HPDE6-E6E7 (cell line): Measurements from ENCODE around the gene ABCD4.
A peak's percentile ranks its signal among the peaks of the same experiment; 100 is the strongest.

Source experiments
- DNase-seq: peaks from one replicate; pipeline ENCODE4 v3.0.0; 2011; ENCODE audit warnings: missing footprints; ENCODE audit errors: extremely low spot score

The ABCD4 gene

GRCh38 chr14:74259513-74259912 is 43.2 kb downstream of the ABCD4 start:
- no peak for DNase-seq

- DNase-seq: no peak
These were observed 44.0 kb downstream of the ABCD4 start for GRCh38 chr14:74258764-74259035.

GRCh38 chr14:74257941-74258763 is 44.6 kb downstream of the ABCD4 start:
- no peak for DNase-seq

- peak; percentile 54 for DNase-seq
These were observed 45.4 kb downstream of the ABCD4 start for GRCh38 chr14:74257078-74257940.

GRCh38 chr14:74255281-74255680 is 47.5 kb downstream of the ABCD4 start:
- no peak for DNase-seq

- no peak for DNase-seq
These were observed 53.0 kb downstream of the ABCD4 start for GRCh38 chr14:74249433-74250375.

GRCh38 chr14:74248017-74248416 is 54.7 kb downstream of the ABCD4 start:
- no peak for DNase-seq

GRCh38 chr14:74246542-74246941 is 56.2 kb downstream of the ABCD4 start:
- DNase-seq: no peak

- no peak for DNase-seq
These were observed 57.4 kb downstream of the ABCD4 start for GRCh38 chr14:74245292-74245691.

- DNase-seq: no peak
These were observed 58.6 kb downstream of the ABCD4 start for GRCh38 chr14:74244115-74244514.

- DNase-seq: no peak
These were observed 59.7 kb downstream of the ABCD4 start for GRCh38 chr14:74243051-74243450.

GRCh38 chr14:74242780-74243042 is 60.0 kb downstream of the ABCD4 start:
- DNase-seq: no peak

GRCh38 chr14:74242021-74242779 is 60.5 kb downstream of the ABCD4 start:
- DNase-seq: no peak

- DNase-seq: no peak
These were observed 61.1 kb downstream of the ABCD4 start for GRCh38 chr14:74241652-74242017.

- no peak for DNase-seq
These were observed 61.7 kb downstream of the ABCD4 start for GRCh38 chr14:74240794-74241651.

- DNase-seq: no peak
These were observed 62.6 kb downstream of the ABCD4 start for GRCh38 chr14:74239848-74240793.

GRCh38 chr14:74238974-74239847 is 63.5 kb downstream of the ABCD4 start, which contains the start of gene VSX2:
VSX2 (plus strand) TSS chr14:74239449; CDS start chr14:74239562, 113 bp downstream.
- no peak for DNase-seq

GRCh38 chr14:74237441-74237840 is 65.3 kb downstream of the ABCD4 start:
- no peak for DNase-seq
